GM12873 (cell line): ENCODE data around the gene PIBF1.
A peak's percentile ranks its signal among the peaks of the same experiment; 100 is the strongest.

Experiments used
- TF ChIP-seq, protein P1 (sequence below): IDR thresholded peaks from 2 replicates; pipeline ENCODE4 v1.5.1; 2012; ENCODE audit warnings: low read depth, mild to moderate bottlenecking, moderate library complexity, low read length, control low read depth; ENCODE audit not compliant: insufficient read depth; ENCODE audit errors: missing control alignments

PIBF1 gene

DNA sequence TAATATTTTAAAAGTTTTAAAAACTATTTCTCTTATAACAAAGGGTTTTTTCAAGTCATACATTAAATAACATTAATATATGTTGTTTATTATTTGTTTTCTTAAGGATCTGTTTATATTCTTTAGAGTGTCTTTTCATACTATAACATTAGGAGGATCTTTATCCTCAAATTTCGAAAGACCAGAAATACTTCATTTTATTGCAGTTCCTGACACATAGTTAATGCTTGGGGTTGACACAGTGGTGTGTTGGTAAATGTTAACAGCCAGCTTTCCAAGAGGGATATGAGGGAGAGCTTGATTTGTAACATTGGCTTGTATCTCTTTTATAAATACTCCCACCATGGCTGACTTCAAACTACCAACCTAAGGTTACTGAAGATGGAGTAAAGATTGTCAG is 150.3 kb downstream of the PIBF1 start:
- TF ChIP-seq, protein P1, sequence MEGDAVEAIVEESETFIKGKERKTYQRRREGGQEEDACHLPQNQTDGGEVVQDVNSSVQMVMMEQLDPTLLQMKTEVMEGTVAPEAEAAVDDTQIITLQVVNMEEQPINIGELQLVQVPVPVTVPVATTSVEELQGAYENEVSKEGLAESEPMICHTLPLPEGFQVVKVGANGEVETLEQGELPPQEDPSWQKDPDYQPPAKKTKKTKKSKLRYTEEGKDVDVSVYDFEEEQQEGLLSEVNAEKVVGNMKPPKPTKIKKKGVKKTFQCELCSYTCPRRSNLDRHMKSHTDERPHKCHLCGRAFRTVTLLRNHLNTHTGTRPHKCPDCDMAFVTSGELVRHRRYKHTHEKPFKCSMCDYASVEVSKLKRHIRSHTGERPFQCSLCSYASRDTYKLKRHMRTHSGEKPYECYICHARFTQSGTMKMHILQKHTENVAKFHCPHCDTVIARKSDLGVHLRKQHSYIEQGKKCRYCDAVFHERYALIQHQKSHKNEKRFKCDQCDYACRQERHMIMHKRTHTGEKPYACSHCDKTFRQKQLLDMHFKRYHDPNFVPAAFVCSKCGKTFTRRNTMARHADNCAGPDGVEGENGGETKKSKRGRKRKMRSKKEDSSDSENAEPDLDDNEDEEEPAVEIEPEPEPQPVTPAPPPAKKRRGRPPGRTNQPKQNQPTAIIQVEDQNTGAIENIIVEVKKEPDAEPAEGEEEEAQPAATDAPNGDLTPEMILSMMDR: no peak

DNA sequence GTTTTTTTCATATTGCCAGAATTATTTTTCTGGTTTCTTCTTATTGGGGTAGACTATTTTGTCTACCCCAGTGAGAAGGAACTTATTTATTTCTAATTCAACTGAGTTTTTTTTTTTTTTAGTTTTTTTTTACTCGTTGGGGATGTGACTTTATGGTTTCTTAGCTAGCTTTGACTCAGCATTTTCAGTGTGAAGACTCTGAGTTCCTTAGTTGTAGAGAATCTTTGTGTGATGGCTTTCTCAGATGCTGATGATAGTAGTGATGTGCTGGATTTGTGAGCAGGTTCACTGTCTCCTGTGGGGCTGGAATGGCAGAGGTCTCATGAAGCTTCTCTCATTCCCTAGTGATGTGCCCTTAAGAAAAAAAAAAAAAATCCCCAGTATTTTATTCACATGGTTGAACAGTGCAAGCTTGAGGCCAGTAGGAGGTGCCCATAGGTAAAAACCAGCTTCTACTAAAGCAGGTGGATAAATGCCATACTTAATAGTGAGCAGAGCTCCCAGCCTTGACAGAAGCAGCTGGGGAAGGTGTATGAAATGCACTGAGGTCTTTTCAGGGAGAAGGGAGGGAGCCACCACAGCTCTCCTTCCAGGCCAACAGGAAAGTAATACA is 170.7 kb downstream of the PIBF1 start:
- TF ChIP-seq, protein P1: peak; percentile 12

DNA sequence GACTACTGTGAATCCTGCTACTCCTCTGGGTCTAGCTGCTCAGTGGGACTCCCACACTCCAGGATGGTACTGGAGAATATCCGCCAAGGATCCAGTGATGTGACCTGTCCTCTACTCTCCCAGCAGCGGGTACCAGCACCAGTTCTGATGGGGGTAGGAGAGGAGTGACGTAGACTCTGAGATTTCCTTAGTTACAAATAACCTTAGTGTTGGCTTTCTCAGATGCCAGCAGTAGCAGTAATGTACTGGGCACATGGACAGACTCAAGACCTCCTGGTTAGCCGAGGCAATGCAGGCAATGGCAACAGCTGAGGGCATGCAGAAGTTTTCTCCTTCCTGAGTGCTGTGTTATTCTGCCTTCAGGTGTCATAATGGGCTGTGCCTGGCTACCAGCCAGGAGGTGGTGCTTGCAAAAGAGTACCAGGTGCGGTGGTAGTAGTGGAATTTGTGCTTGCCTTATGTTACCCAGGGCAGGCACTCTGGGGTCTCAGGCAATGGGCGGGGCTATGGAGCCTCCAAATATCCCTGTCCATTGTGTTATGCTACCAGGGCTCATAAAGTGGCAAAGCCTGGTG is 171.5 kb downstream of the PIBF1 start:
- TF ChIP-seq, protein P1: no peak

DNA sequence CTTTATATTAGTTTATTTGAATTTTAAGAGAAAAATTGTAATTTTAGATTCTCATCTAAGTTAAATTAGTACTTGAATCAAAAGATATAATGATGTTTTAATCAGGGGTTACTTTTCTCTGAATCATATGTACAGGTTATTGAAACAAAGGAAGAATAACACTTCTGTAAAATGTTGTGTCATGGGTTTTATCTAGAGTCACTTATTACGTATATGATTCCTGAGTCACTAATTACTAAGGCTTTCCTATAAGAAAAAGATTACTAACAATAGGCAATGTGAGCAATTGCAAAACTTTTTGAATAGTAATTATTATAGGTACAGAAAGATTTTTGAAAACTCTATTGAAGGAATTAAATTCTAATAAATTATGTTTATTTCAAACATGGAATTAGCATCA is 177.7 kb downstream of the PIBF1 start:
- TF ChIP-seq, protein P1: no peak

DNA sequence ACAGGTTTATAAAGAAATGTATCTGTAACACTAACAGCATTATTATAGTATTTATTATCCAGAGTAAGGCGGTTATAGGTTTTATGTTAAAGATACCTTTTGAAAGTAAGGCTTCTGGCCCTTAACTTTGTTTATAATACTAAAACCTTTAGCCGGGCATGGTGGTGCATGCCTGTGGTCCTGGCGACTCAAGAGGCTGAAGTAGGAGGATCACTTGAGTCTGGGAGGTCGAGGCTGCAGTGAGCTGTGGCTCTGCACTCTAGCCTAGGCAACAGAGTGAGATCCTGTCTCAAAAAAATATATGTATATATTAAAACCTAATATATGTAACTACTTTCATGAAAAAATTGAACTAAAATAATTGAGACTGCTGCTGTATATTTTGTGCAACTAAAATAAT is 178.2 kb downstream of the PIBF1 start:
- TF ChIP-seq, protein P1: no peak

DNA sequence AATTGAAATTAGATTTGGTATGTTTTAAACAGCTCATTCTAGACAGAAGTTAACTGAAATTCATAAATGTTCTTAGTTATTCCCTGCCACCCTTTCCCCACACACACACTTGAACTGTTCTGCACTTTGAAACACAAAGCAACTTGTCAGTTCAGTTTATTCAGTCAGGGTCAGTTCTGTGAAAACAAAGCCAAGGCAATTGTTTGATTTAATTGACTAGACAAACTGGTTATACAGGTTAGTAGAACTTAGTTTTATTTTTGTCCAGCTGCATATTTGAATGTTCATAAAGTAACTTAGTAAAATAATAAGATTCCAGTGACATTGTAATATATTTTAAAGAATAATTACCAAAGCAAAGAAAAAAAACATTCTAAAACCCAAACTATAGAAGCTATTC is 178.6 kb downstream of the PIBF1 start:
- TF ChIP-seq, protein P1: no peak

DNA sequence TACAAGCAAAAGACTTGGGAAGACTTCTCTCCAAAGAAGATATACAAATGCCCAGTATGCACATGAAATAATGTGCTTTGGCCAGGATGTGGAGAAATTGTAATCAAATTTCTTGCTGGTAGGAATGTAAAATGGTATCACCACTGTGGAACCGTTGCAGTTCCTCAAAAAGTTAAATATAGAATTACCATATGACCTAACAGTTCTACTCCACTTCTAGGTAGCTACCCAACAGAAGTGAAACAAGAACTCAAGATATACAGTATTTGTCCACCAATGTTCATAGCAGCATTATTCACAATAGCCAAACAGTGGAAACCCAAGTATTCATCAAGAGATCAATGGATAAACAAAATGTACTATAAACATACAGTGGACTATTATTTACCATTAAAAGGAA is 181.8 kb downstream of the PIBF1 start:
- TF ChIP-seq, protein P1: no peak
